ENCODE data around the gene SLC18A2.

DNA sequence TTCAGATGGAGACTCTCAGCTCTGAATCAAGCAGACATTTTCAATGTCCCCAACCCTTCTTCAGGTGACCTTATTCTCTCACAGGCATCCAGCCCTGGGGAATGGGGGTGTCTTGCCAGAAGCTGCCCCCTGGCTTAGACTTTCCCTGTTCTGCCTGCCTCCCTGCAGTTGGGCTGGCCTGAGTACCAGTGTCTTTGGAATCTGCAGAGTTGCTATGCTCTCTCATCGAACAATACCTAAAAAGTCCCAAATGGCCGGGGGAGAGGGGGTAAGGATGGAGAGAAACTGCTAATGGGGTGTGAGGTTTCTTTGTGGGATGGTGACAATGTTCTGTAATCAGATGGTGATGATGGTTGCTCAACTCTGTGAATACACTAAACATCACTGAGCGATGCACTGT is 20.6 kb downstream of the SLC18A2 start:
- TF ChIP-seq CTCF (IDR thresholded peaks at IDR 0.05; ENCODE audit: low read depth, low read length) = no peak
- no peak for TF ChIP-seq EZH2phosphoT487 (IDR thresholded peaks at IDR 0.05; ENCODE audit: low read depth)
